ENCODE data around the gene STRN4. TPM values are rescaled to one million over a fixed set of nuclear protein-coding genes. Genes with fewer than 3 reads are reported as not detected.
"Not testable (repeated sequence)": the region's sequence is repeated elsewhere in the genome, so short reads cannot be mapped to it uniquely, and the experiment has no call there.

Gene STRN4
- total RNA-seq, 1 experiment from 2014 or later, result 107 TPM

DNA sequence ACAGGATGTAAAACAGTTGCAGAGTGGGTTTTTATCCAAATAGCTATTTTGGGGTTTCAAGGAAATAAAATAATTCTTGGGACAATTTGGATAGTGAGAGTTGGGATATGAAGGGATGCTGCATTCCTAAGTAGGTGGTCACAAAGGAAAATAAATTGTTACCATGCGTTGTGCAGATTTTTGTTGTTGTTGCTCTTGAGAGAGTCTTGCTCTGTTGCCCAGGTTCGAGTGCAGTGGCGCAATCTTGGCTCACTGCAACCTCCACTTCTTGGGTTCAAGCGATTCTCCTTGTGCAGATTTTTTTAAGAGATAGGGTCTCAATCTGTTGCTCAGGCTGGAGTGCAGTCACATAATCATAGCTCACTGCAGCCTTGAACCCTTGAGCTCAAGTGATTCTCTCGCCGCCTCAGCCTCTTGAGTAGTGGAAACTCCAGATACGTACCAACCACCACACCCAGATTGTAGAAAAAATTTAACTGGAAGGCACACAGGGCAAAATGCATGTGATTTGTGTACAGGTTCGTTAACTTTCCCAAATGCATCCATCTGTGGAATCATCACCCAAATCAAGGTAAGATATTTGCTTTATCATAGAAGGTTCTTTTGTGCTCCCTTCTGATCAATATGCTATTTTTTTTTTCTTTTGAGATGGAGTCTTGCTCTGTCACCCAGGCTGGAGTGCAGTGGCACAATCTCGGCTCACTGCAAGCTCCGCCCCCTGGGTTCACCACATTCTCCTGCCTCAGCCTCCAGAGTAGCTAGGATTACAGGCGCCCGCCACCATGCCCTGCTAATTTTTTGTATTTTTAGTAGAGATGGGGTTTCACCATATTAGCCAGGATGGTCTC, 26.1 kb upstream of the STRN4 start (continued):
- TF ChIP-seq, protein P1, sequence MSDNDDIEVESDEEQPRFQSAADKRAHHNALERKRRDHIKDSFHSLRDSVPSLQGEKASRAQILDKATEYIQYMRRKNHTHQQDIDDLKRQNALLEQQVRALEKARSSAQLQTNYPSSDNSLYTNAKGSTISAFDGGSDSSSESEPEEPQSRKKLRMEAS (IDR thresholded peaks at IDR 0.05), result no peak

DNA sequence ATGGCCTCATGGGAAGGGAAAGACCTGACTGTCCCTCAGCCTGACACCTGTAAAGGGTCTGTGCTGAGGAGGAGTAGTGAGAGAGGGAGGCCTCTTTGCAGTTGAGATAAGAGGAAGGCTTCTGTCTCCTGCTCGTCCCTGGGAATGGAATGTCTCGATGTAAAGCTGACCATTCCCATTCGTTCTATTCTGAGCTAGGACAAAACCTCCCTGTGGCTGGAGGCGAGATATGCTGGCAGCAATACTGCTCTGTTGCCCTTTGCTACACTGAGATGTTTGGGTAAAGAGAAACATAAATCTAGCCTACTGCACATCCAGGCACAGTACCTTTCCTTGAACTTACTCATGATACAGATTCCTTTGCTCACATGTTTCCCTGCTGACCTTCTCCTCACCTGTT, 22.5 kb upstream of the STRN4 start:
- not testable (repeated sequence) for DNase-seq (ENCODE audit: low read depth, low spot score)

GRCh38 chr19:46766569-46767317, 20.5 kb upstream of the STRN4 start:
- peak overlapping the region; percentile 13 for H2AFZ ChIP-seq (ENCODE audit: low read depth, low read length, poor library complexity, severe bottlenecking)
- intact Hi-C loops (cut with micrococcal nuclease), result no loop called here
- POLR2A ChIA-PET, result no interaction called here
- H3K9me3 ChIP-seq (ENCODE audit: control insufficient read depth in 1 of 2, insufficient read depth in 1 of 2, low read depth in 1 of 2, low read length in 2 of 2), result no peaks in the 10 kb centered on the region
- H3K27me3 ChIP-seq (ENCODE audit: insufficient read depth, low read length), result no peaks in the 10 kb centered on the region
- CTCF ChIA-PET, result interaction anchor here (0.6 to 3.4 kb wide), 10 partner anchors 9 to 444 kb away, joined by 3 to 16 read pairs (median 5); no protein-coding TSS in a partner anchor
- ATAC-seq (peak; percentile 87), DNase-seq (ENCODE audit: low read depth, low spot score) (no peak)
- no peak overlapping the region for H3K4me3 ChIP-seq (replicated peaks in 1 of 2; ENCODE audit: low read depth in 1 of 2, low read length in 2 of 2)
- no TSS peak for BruUV-seq (replicated peaks)
- H3K9me2 ChIP-seq (ENCODE audit: insufficient read depth), result no peaks in the 10 kb centered on the region
- H3K4me1 ChIP-seq (ENCODE audit: control insufficient read depth in 1 of 2, insufficient read depth in 2 of 2, low read length in 2 of 2), result peaks cover 15 to 16% of the 10 kb centered on the region in 2 experiments
- H3K4me2 ChIP-seq (ENCODE audit: low read length), result peak overlapping the region; percentile 38
- H3K9ac ChIP-seq (ENCODE audit: low read length), result no peak overlapping the region
- H4K20me1 ChIP-seq (ENCODE audit: insufficient read depth), result no peaks in the 10 kb centered on the region
- no peak overlapping the region for H3K27ac ChIP-seq (ENCODE audit: low read depth, low read length)
- RAD21 ChIA-PET (ENCODE audit: low non-redundant PET in 1 of 2, low total read pairs in 2 of 2, uncharacterized antibody in 2 of 2, unreplicated experiment in 2 of 2), result interaction anchor here (1.3 kb wide), 2 partner anchors 73 to 74 kb away, joined by 4 to 7 read pairs; no protein-coding TSS in a partner anchor
- no peaks in the 10 kb centered on the region for H3K36me3 ChIP-seq (ENCODE audit: control insufficient read depth in 1 of 2, insufficient read depth in 2 of 2, low read length in 2 of 2)
- no peaks in the 10 kb centered on the region for H3K79me2 ChIP-seq (ENCODE audit: insufficient read depth, low read length)
- TF ChIP-seq EZH2phosphoT487 (IDR thresholded peaks at IDR 0.05; ENCODE audit: borderline replicate concordance) (no peak), ZNF274 (IDR thresholded peaks at IDR 0.05; ENCODE audit: low read depth, low read length) (no peak), REST (IDR thresholded peaks at IDR 0.05; ENCODE audit: low read depth) (no peak), YY1 (IDR thresholded peaks at IDR 0.05; ENCODE audit: extremely low read depth, insufficient replicate concordance, low read depth, low read length) (peak; percentile 83), JUND (IDR thresholded peaks at IDR 0.05) (no peak)
- TF ChIP-seq, protein P2, sequence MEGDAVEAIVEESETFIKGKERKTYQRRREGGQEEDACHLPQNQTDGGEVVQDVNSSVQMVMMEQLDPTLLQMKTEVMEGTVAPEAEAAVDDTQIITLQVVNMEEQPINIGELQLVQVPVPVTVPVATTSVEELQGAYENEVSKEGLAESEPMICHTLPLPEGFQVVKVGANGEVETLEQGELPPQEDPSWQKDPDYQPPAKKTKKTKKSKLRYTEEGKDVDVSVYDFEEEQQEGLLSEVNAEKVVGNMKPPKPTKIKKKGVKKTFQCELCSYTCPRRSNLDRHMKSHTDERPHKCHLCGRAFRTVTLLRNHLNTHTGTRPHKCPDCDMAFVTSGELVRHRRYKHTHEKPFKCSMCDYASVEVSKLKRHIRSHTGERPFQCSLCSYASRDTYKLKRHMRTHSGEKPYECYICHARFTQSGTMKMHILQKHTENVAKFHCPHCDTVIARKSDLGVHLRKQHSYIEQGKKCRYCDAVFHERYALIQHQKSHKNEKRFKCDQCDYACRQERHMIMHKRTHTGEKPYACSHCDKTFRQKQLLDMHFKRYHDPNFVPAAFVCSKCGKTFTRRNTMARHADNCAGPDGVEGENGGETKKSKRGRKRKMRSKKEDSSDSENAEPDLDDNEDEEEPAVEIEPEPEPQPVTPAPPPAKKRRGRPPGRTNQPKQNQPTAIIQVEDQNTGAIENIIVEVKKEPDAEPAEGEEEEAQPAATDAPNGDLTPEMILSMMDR (IDR thresholded peaks at IDR 0.05 in 2 of 3, conservative IDR thresholded peaks at IDR 0.05 in 1 of 3; ENCODE audit: borderline replicate concordance in 1 of 3, insufficient read depth in 1 of 3, low read depth in 2 of 3, low read length in 2 of 3), result peak; percentile 38 to 98 (median 92); a peak in 5 of 6 replicates

More for the DNA sequence above, 22.5 kb upstream of the STRN4 start:
- RAD21 ChIA-PET (ENCODE audit: low non-redundant PET in 1 of 2, low total read pairs in 2 of 2, uncharacterized antibody in 2 of 2, unreplicated experiment in 2 of 2); POLR2A ChIA-PET; BruUV-seq (replicated peaks); H3K27me3 ChIP-seq (ENCODE audit: insufficient read depth, low read length); H3K9me3 ChIP-seq (ENCODE audit: control insufficient read depth in 1 of 2, insufficient read depth in 1 of 2, low read depth in 1 of 2, low read length in 2 of 2); H3K79me2 ChIP-seq (ENCODE audit: insufficient read depth, low read length); H3K36me3 ChIP-seq (ENCODE audit: control insufficient read depth in 1 of 2, insufficient read depth in 2 of 2, low read length in 2 of 2); intact Hi-C loops (cut with micrococcal nuclease); H3K4me3 ChIP-seq (replicated peaks in 1 of 2; ENCODE audit: low read depth in 1 of 2, low read length in 2 of 2); H3K9me2 ChIP-seq (ENCODE audit: insufficient read depth); CTCF ChIA-PET; H3K27ac ChIP-seq (ENCODE audit: low read depth, low read length); H3K4me2 ChIP-seq (ENCODE audit: low read length); ATAC-seq; H4K20me1 ChIP-seq (ENCODE audit: insufficient read depth); H2AFZ ChIP-seq (ENCODE audit: low read depth, low read length, poor library complexity, severe bottlenecking); H3K9ac ChIP-seq (ENCODE audit: low read length): not testable (repeated sequence)
- peaks cover 19 to 20% of the 10 kb centered on the region in 2 experiments for H3K4me1 ChIP-seq (ENCODE audit: control insufficient read depth in 1 of 2, insufficient read depth in 2 of 2, low read length in 2 of 2)
